Brain pericyte (primary cell): ENCODE data around the gene ZBTB38.

Source experiments
- DNase-seq: peaks from one replicate; pipeline ENCODE4 v3.0.0-alpha.2; 2012; ENCODE audit warnings: low read depth, low spot score

The ZBTB38 gene

GRCh38 chr3:141367038-141367730, 1.1 kb upstream of the ZBTB38 start:
- DNase-seq, result peak; percentile 79

GRCh38 chr3:141368925-141369794, 856 bp downstream of the ZBTB38 start:
- DNase-seq, result peak; percentile 65

- peak; percentile 74 for DNase-seq
Measured at GRCh38 chr3:141370065-141370533, 1.8 kb downstream of the ZBTB38 start.

GRCh38 chr3:141371882-141372281, 3.6 kb downstream of the ZBTB38 start:
- no peak for DNase-seq

GRCh38 chr3:141372656-141373055, 4.4 kb downstream of the ZBTB38 start:
- DNase-seq, result no peak

- DNase-seq, result no peak
Measured at GRCh38 chr3:141373232-141373631, 4.9 kb downstream of the ZBTB38 start.

GRCh38 chr3:141373768-141374526, 5.6 kb downstream of the ZBTB38 start:
- no peak for DNase-seq

- no peak for DNase-seq
Measured at GRCh38 chr3:141375381-141376301, 7.3 kb downstream of the ZBTB38 start.

- DNase-seq, result no peak
Measured at GRCh38 chr3:141377377-141377776, 9.1 kb downstream of the ZBTB38 start.

- DNase-seq, result no peak
Measured at GRCh38 chr3:141378556-141378955, 10.3 kb downstream of the ZBTB38 start.

- no peak for DNase-seq
Measured at GRCh38 chr3:141379250-141379966, 11.1 kb downstream of the ZBTB38 start.

- no peak for DNase-seq
Measured at GRCh38 chr3:141380279-141380678, 12.0 kb downstream of the ZBTB38 start.

GRCh38 chr3:141380987-141381386, 12.7 kb downstream of the ZBTB38 start:
- DNase-seq, result no peak

GRCh38 chr3:141382571-141382970, 14.3 kb downstream of the ZBTB38 start:
- DNase-seq, result no peak

GRCh38 chr3:141383555-141384129, 15.3 kb downstream of the ZBTB38 start:
- DNase-seq, result no peak

- no peak for DNase-seq
Measured at GRCh38 chr3:141384157-141384556, 15.9 kb downstream of the ZBTB38 start.

GRCh38 chr3:141384575-141384974, 16.3 kb downstream of the ZBTB38 start:
- DNase-seq, result no peak

GRCh38 chr3:141385406-141386125, 17.3 kb downstream of the ZBTB38 start:
- no peak for DNase-seq

GRCh38 chr3:141386126-141386488, 17.8 kb downstream of the ZBTB38 start:
- no peak for DNase-seq
